IPS-NIHi7 (cell line): ENCODE data around the gene PTPN18.
"Not testable (repeated sequence)": the region's sequence is repeated elsewhere in the genome, so short reads cannot be mapped to it uniquely, and the experiment has no call there.

Experiments
- DNase-seq: peaks from one replicate; pipeline ENCODE4 v3.0.0; 2012; ENCODE audit warnings: mixed read lengths; ENCODE audit errors: extremely low spot score

The PTPN18 gene

DNA sequence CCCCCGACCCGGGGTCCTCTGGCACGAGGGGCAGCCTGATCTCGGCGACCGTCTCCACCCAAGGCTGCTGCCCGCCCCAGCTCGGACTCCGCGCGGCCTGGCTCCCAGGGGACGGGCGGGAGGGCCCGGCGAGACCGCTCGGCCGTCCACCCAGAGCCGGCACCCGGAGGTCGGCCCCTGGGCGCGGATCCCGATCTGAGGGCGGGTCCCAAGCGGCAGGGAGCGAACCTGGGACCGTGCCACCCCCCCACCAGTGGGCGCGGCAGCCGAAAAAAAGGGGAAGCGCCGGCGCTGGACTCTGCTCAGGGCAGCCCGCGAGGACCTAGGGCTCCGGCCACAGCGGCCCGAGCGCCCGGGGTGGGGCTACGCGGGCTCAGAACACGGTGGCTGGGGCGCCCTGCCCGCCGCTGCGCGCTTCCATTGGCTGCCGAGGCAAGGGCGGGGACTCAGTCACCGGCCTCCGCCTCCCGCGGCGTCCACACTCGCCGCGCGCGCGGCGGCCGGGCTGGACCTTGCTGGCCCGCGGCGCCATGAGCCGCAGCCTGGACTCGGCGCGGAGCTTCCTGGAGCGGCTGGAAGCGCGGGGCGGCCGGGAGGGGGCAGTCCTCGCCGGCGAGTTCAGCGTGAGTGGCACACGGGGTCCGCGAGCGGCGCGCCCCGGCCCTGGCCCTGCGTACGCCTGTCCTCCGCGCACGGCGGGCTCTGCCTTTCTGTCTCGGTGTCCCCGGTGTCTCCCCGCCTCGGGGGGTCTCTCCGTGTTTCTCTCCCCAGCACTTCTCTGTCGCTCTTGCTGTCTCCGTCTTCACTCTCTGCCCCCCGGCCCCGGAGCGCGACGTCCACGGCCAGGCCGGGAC, at the start of gene PTPN18:
TSS of gene PTPN18 (plus strand) at position 479 of the 854 bp plus-strand sequence. CDS start at position 531, 52 bp downstream.
- DNase-seq = peak; percentile 75

DNA sequence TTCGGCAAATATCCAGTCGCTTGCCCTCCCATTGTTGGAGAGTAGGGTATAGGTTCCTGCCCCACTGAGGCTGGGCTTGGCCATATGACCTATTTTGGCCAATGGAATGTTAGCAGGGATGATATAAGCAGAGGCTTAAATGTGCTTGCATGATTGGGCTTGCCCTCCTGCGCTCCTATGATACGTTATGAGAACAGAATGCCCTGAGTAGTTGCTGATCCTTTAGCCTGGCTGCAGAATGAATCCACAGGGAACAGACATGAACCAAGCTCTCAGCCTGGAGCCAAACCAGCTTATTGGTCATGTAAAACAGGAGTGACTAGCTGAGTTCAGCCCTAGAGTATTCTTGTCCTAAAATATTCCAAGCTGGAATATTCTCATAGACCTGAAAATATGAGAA, 48.0 kb upstream of the PTPN18 start:
- no peak for DNase-seq

GRCh38 chr2:130310881-130311280, 45.0 kb upstream of the PTPN18 start:
- DNase-seq = no peak

- no peak for DNase-seq
Observed at GRCh38 chr2:130313812-130314334, 42.0 kb upstream of the PTPN18 start.

GRCh38 chr2:130314377-130314776, 41.5 kb upstream of the PTPN18 start:
- DNase-seq = no peak

GRCh38 chr2:130316596-130316995, 39.3 kb upstream of the PTPN18 start:
- DNase-seq = no peak

- no peak for DNase-seq
Observed at GRCh38 chr2:130318906-130319305, 37.0 kb upstream of the PTPN18 start.

- no peak for DNase-seq
Observed at GRCh38 chr2:130319536-130319935, 36.3 kb upstream of the PTPN18 start.

GRCh38 chr2:130327703-130328527, 27.9 kb upstream of the PTPN18 start:
- no peak for DNase-seq

DNA sequence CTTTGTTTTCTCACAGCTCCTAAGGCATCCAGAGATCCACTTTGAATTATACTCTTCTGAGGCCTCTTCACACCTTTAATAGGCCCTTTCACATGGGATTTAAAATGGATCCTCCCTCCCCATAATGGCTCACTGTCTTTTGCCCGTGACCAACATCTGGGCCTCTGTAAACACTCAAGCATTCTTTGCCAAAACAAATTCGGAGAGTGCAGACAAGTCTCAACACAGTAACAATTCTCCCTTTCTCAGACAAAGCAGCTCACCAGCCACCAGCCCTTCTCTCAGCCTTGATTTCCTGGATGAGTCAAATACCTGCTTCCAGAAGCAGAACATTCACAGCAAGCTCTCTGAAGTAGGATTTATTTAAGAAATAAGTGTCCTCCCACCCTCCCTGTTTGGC, 27.1 kb upstream of the PTPN18 start:
- no peak for DNase-seq

DNA sequence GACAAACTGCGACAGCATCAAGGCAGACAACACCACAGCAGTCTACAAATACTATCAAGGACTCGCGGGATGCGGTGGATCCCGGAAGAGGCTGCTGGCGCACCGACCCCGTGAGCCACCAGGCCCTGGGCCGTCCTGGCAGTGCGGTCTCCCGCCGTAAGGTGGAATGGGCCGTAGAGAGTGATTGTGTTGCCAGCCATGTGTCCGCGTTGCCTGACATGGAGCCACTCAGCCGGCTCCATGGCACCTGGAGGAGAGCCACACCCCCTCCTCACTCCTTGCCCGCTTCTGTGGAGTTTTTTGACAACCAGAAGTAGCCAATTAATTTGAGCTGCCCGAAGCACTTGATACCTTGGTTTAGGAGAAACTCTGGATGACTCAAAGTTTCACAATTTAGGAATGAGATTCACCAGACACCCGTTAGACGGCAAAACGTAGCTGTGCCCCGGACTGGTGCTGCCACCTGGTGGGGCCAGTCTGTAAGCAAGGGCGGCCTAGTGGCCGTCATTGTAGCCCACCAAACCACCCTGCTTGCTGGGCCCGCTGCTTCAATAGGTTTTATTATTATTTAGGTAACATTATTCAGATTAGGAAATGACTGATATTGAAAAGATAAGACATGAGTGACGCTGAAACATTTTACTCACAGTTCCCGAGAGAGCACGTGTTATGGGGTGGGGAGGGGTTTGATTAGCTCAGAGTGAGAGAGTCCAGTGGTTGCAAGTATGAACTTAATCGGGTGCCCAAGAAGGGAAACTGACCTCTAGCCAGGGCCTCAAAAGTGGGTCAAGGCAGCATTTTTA, 23.4 kb upstream of the PTPN18 start:
- peak; percentile 81 for DNase-seq

- DNase-seq = not testable (repeated sequence)
Observed at GRCh38 chr2:130333253-130333652, 22.6 kb upstream of the PTPN18 start.

DNA sequence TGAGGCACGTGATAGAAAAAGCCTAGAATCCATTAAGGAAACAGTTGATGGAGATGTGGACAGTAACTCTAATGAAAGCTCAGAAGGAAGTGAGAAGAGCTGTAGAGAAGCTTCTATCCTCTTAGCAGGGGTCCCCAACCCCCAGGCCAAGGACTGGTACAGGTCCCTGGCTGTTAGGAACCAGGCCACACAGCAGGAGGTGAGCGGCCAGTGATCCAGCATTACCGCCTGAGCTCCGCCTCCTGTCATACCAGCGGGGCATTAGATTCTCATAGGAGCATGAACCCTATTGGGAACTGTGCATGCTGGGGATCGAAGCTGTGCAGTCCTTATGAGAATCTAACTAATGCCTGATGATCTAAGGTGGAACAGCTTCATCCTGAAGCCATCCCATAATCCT, 21.8 kb upstream of the PTPN18 start:
- no peak for DNase-seq

DNA sequence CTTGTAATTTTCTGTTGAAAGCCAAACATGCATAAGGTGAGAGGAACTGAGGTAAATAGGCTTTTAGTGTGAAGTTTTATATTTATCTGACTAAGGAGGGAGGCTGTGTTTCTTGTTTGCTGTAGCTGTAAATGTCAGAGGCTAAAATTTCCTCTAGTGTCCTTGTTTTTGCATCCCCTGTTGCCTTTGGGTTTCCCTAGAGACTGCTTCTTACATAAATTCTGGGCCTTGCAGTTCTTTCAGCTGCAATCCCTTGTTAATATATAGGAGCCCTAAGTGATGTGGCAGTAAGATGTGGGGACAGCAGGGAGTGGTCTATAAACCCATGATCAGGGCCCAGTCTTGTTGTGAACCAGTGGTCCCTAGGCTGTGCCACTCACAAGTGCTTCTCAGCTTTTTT, 20.6 kb upstream of the PTPN18 start:
- DNase-seq = no peak

- DNase-seq = no peak
Observed at GRCh38 chr2:130336150-130336876, 19.5 kb upstream of the PTPN18 start.

- DNase-seq = peak; percentile 90
Observed at GRCh38 chr2:130336877-130337734, 18.8 kb upstream of the PTPN18 start.

GRCh38 chr2:130337735-130338325, 18.0 kb upstream of the PTPN18 start:
- DNase-seq = no peak

DNA sequence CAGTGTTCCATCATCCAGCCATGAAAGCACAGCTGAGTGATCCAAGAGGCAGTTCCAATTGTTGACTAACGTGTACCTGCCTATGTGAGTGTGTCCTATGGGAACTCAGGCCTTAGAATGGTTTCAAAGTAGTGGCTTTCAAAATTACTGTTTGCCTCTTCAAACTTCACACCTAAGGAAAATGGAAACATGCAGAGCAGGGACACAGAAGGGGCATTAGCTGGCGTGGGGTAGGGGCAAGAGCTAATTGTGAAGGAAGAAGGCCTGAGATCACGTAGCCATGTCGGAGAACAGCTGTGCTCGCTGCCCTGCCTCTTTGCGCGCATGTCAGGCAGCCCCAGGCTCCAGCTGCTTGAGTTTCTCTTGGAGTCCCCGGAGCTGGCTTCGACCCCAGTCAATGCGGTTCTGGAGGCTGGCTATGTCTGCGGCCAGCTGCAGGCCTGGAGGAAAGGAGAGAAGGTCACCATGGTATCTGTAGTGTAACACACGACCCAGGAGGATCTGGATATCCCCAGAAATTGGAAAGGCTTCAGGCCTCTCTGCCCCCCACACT, 17.0 kb upstream of the PTPN18 start:
- DNase-seq = no peak
